DMS114 treated with DMSO at 0.1 percent for 48 hours (cell line): ENCODE measurements around the gene MASTL.
A peak's percentile ranks its signal among the peaks of the same experiment; 100 is the strongest.
"Not testable (repeated sequence)": the region's sequence is repeated elsewhere in the genome, so short reads cannot be mapped to it uniquely, and the experiment has no call there.

ENCODE experiments used
- DNase-seq: peaks from one replicate; lab custom pipeline; 2025; ENCODE audit not compliant: unreplicated experiment; lab: John Stamatoyannopoulos, UW

Gene MASTL

DNA sequence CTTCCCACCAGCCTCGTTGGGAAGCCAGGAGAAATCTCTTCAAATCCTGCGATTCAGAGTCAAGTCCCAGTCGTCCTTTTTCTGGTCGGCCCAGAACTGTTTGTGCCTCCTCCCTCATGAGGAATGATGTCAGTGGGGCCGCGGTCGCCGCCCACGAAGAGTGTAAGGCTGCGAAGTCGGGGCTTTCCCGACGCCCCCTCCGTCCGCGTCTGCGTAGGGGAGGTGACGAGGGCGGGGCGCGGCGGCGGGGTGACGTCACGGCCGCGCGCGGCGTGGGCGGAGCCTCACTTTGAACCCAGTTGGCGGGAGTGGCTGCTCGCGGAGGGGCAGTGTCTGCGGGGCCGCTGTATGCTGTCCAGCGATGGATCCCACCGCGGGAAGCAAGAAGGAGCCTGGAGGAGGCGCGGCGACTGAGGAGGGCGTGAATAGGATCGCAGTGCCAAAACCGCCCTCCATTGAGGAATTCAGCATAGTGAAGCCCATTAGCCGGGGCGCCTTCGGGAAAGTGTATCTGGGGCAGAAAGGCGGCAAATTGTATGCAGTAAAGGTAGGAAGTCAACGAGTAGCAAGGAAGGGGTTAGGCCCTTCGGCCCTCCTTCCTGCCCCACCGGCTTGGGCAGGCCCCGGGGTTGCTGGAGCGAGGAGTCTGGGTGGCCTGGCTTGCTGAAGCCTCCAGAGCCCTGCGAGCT is at the start of gene MASTL:
TSS of gene MASTL (plus strand) at position 287 of the 689 bp plus-strand sequence. CDS start at position 362, 75 bp downstream.
- DNase-seq = peak; percentile 84

DNA sequence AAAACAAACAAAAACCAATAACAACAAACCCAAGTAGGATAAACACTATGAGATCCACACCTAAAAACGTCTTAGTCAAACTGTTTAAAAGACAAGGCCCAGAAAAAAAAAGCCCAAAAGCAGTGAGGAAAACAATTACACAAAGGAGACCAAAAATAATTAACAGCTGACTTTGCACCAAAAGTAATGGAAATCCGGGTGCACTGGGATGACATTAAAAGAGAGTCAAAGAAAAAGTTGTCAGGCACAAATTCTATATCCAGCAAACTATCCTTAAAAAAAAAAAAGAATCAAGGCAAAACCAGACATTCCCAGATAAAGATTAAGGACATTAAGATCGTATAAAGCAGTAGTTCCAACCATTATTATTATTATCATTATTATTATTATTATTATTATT is 47.0 kb upstream of the MASTL start:
- DNase-seq = no peak

DNA sequence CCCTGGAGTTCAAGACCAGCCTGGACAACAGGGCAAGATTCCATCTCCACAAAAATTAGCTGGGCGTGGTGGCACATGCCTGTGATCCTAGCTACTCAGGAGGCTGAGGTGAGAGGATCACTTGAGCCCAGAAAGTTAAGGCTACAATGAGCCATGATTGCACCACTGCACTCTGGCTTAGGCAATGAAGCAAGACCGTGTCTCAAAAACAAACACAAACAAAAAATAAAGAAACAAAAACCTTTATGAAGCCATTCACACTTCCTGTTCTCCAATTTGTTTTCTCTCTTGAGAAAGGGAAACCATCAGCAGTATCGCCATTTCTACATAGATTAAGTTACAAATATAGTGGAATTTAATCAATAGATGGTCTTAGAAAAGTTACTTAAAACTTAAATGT is 20.8 kb upstream of the MASTL start:
- DNase-seq = no peak

DNA sequence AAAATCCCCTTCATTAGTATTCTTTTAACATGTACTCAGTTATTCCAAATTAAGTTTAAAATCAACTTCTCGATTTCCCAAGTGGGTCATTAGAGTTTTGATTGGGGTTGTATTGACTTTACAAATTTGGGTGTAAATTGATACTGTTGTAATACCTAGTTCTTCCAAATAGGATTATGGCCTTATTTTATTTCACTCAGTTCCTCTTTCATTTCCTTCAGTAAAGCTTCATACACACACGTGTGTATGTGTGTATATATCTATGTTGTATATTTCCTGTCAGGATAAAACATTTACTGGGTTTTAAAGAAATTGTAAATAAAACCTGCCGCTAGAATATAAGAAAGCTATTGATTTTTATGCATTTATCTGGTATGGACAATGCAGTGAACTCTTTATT is 16.9 kb upstream of the MASTL start:
- DNase-seq = no peak

DNA sequence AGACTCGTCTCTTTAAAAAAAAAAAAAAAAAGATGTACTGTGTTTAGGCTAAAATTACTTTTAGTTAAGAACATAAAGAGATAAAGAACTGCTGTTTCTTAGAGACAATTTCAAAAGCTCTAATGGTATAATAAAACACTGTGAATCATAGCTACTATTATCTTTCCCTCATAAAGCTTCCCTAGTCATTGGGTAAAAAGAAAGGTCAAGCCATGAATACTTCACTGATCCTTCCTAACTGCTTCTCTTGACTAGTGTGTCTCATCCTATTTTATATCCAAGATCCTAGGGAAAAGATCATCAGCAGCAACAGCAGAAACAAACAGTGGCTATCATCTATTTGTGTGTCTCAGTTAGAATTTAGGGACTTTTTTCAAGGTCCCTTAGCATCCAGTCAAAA is 11.5 kb upstream of the MASTL start:
- no peak for DNase-seq

DNA sequence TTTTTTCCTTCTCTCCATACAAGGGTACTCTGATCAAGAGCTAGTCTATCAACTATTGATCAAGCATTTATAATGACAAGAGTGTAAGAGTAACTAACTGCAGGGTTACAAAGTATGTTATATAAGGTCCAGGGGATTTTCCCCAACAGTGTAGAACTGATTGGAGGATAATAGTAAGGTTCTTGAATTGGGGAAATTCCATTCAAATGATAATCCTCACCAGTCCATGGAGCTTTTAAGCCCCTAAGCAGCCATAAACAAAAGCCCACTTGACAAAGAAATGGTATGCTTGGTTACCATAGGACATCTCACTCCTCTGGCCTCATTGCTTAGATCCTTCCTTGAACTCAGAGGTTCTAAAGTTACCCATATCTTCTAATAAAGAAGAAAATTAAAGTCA is 9.2 kb upstream of the MASTL start:
- DNase-seq = no peak

GRCh38 chr10:27147701-27148100 is 7.5 kb upstream of the MASTL start:
- no peak for DNase-seq

- no peak for DNase-seq
Observed at GRCh38 chr10:27150261-27150660, 4.9 kb upstream of the MASTL start.

DNA sequence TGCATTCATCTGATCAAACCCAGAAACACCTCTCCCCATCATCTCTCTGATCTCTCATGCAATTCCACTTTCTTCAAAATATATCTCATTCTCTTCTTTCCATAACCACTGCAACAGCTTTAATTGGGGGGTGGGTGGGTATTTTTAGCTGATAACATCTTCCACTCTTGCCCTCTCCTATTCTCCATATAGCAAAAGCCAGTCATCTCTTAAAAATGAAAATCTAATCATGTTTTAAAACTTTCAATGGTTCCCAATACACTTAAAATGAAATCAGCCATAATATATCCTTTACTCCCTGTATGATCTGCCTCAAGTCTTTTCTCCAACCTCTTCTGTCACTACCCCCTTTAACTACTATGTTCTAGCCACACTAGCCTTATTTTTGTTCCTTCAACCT is 2.5 kb upstream of the MASTL start:
- no peak for DNase-seq

- DNase-seq = no peak
Observed at GRCh38 chr10:27153329-27153728, 1.8 kb upstream of the MASTL start.

GRCh38 chr10:27153845-27154193 is 1.3 kb upstream of the MASTL start:
- DNase-seq = no peak

- not testable (repeated sequence) for DNase-seq
Observed at GRCh38 chr10:27156566-27156965, 1.4 kb downstream of the MASTL start.

DNA sequence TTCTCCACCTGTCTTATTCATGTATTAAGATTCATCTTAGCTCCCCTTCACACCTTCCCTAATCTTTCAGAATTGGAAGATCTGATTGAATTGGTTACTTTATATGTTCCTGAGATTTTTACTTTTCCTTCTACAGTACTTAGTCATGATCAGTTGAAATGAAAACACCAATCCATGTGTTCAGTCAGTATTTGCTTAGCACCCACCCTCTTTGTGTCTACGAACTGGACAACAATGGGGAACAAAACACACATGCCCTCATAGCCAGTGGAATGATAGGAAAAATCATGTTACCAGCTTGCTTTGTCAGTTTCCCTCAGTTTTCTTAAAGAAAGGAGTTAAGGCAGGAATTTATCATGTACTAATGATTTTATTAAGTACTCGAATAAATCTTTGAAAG is 2.0 kb downstream of the MASTL start:
- DNase-seq = no peak

DNA sequence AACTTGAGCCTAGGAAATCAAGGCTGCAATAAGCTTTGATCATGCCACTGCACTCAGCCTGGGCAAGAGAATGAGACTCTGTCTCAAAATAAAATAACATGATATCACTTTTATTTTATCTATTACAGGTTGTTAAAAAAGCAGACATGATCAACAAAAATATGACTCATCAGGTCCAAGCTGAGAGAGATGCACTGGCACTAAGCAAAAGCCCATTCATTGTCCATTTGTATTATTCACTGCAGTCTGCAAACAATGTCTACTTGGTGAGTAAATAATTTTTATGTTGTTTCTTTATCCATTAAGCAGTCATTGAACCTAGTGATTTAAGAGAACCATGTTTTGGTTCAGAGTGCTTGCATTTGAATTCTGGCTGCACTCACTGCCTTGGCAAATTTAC is 3.3 kb downstream of the MASTL start:
- no peak for DNase-seq

GRCh38 chr10:27169849-27170248 is 14.7 kb downstream of the MASTL start:
- DNase-seq = no peak

DNA sequence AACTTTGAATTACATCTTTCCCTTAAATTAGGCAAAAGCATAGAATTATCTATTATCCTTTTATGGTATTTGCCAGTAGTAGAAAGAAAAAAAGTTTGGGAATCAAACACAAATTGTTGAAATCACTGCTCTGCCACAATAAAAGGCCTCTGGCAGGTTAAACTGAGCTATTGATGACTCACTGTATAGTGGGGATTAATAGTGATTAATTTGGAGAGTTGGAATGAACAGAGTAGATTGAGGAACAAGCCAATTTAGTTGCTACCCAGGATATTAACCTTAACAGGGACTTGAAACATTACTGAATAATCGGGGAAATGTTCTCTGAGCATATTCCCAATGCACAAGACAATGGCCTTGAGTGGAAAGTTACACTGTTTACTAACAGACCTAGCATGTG is 33.1 kb downstream of the MASTL start:
- DNase-seq = no peak

- DNase-seq = no peak
Observed at GRCh38 chr10:27188897-27189296, 33.7 kb downstream of the MASTL start.

- no peak for DNase-seq
Observed at GRCh38 chr10:27190508-27190907, 35.4 kb downstream of the MASTL start.

DNA sequence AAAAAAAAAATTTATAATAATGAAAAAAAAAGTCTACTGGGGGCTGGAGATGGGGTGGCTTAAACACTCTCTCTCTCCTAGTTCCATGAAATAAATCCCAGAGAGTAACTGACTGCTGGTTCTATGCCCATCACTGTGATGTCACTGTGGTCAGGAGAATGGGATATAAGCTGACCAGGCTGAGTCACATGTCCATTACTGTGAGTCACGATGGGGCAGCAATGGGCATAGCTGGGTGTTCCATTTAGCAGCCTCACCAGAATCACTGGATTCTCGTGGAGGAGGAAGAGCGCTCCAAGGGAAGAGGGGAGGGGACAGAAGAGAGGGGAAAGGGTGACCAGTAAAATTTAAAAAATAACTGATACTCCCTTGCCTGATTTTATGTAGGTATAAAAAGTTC is 37.1 kb downstream of the MASTL start:
- DNase-seq = no peak

DNA sequence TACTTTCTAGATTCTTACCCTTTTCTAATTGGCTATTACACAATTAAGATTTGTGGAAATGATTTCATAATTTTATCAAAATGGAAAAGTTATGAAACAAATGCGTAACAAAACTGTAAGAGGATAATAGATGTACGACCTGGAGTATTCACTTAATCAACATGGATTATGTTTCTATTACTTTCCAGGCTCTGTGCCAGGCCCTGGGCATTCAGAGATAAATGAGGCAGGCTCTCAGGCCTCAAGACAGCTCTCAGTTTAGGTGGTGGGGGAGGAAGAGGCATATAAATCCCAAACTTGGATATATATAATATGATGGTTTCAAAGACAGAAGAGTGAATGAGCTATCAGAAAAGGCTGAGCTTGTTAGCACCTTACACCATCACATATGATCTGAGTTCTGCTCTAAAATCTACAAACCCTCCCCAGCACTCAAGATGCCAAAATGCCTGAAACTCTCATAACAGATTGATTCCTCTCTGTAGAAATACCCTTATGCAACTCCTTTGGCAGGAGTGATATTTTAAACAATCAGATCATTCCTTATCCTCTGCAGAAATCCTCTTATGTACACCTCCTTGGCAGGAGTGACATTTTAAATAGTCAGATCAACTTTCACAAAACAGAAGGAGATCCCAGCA is 42.9 kb downstream of the MASTL start:
- no peak for DNase-seq

- DNase-seq = no peak
Observed at GRCh38 chr10:27203806-27204205, 48.7 kb downstream of the MASTL start.

DNA sequence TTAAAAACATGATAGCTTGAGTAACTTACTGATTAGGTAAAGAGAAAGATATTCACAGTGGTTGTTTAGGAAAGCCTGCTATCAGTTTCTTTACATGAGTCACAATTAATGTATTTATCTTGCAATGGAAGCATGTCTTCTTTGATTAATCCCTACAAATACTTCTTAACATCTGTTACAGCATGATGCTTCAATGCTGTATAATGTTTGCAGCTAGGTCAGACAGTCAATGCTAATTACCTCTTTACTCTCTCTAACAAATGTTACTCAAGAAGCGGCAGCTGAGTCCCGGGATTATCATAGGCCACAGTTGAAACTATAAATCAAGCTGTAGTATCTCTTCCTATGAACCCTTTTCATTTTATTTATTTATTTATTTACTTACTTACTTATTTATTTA is 52.2 kb downstream of the MASTL start:
- no peak for DNase-seq

DNA sequence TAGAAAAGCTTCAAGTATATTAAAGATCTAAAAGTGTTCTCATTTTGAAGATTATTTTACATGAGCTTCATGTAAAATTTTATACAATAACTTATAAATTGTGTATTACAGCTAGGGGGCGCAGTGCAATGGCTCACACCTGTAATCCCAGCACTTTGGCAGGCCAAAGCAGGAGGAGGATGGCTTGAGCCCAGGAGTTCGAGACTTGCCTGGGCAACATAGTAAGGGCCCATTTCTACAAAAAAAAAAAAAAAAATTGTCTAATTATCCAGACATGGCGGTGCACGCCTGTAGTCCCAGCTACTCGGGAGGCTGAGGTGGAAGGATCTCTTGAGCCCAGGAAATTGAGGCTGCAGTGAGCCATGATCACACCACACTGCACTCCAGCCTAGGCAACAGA is 68.8 kb downstream of the MASTL start:
- no peak for DNase-seq
